ENCODE results near the gene PMPCA.
A peak's percentile ranks its signal among the peaks of the same experiment; 100 is the strongest.

The PMPCA gene
- total RNA-seq: 47.4 to 69.6 (median 58.9) reads per million in 4 donors

GRCh38 chr9:136410500-136411287 lies at the start of gene PMPCA, which contains the start of gene ENTR1:
TSS of gene PMPCA (plus strand) at chr9:136410658. CDS start at chr9:136410669, 11 bp downstream.
TSS of gene ENTR1 (minus strand) at chr9:136410614. CDS start at chr9:136410397, 217 bp downstream.
- DNase-seq: peak; percentile 85 to 94 (median 91)

GRCh38 chr9:136361047-136361753 lies 49.3 kb upstream of the PMPCA start:
- no peak for DNase-seq

- no peak for DNase-seq
These were observed 48.6 kb upstream of the PMPCA start for GRCh38 chr9:136361754-136362449.

DNA sequence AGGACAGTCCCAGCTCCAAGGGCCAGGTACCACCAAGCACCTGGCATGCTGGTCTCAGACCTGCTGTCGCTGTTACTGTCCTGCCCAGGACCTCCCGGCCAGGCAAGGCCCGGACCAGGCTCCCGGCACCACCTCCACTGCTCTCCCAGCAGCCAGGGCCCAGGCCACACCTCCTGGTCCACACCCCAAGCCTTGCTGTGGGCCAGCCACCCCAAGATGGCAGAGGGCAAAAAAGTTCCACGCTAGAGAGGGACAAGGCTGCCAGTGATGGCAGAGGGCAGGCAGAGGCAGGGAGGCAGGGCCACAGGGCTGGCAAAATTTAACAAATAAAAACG lies 48.0 kb upstream of the PMPCA start:
- no peak for DNase-seq

- peak; percentile 85 to 93 (median 90) for DNase-seq
These were observed 47.1 kb upstream of the PMPCA start, which contains the start of gene DNLZ for GRCh38 chr9:136363106-136363948. TSS of gene DNLZ (minus strand) at chr9:136363744. CDS start at chr9:136363714, 30 bp downstream.

- DNase-seq: peak in 1 of 5 donors; percentile 8
These were observed 46.3 kb upstream of the PMPCA start for GRCh38 chr9:136363949-136364748.

- no peak for DNase-seq
These were observed 45.3 kb upstream of the PMPCA start for GRCh38 chr9:136364942-136365774.

DNA sequence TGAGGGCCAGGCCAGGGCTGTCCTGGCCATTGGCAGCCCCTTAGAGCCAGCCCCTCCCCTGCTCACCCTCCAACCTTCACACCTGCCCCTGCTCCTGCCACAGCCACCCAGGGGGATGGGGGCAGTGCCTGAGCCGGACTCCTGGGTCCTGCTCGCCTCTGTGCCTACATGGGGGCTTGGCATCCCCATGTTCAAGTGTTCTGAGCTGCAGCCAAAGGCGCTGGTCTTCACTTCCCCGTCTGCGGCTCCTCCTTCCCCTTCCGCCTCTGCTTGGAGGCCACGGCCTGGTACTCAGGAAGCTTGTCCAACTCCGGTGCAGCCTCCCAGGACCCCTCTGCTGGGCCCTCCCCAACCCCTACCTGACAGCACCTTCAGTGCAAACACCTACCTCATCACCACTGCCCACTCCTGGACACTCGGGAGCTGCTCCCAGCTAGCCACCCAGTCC lies 44.7 kb upstream of the PMPCA start:
- DNase-seq: no peak

DNA sequence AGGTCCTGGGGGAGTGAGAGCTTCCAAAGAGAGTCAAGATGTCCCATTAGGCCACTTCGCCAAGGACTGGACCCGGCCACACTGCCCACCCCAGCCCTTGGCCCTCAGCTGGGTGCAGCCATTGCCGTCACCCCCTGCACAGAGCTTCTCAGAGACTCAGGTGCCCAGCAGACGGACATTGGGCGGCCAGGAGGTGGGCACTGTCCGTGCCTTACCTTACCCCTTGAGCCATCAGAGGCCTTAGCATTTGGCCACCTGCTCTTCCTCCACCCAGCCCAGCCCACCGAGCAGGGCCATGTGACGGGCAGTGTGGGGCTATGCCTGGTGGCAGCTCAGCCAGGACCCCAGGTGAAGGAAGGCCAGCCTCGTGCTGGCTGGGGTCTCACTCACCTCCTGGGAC lies 43.6 kb upstream of the PMPCA start:
- no peak for DNase-seq

GRCh38 chr9:136367296-136368145 lies 42.9 kb upstream of the PMPCA start:
- DNase-seq: no peak

- DNase-seq: no peak
These were observed 42.3 kb upstream of the PMPCA start for GRCh38 chr9:136368190-136368589.

DNA sequence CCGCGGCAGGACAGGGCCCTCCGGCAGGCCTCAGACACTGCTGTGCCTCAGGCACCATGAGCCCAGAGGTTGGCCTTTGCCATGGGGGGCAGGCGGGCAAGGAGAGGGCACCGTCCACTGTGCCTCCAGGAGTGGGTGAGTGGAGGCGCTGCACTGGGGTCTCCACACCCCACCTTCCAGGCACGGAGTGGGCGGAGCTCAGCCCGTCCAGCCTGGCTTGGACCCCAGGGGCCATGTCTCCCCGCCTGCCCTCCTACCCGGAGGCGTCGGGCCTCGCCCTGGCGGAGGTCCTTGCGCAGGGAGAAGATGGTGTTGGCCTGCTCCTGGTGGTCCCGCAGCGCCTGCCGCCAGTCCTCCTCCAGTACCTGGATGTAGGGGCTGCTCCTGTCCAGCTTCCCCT lies 40.4 kb upstream of the PMPCA start:
- DNase-seq: no peak

DNA sequence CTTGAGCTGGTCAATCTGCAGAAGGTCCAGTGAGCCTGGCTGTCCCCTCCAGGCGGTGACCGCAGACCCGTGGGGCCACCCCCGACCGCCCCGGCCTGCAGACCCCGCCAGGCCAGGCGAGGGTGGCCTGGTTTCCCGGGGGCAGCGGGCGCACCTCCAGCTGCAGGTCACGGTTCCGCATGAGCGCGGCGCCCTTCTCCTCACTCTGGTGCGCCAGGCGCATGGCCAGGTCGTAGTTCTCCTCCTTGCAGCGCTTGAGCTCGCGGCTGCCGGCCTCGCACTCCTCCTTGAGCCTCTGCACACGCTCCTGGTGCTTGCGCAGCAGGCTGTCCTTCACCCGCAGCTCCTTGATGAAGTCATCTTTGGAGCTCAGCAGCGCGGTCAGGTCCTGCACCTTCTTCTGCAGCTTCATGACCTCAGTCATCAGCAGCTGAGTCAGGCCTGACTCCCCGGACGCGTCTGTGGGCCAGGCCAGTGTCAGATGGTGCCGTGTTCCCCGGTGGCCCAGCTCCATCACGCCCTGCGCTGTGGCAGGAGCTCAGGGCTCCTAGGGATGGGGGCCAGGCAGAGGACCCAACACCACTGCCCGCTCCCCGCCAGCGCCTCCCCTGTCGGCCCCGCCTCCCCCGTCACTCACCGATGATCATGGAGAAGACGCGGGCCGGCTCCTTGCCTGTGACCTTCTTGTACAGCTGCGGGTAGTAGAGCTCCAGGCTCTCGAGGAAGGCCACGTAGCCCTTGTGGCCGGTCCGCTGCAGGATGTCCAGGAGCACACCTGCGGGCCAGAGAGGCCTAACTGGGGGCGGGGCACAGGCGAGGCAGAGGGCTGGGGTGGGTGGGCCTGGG lies 39.5 kb upstream of the PMPCA start:
- DNase-seq: no peak

- no peak for DNase-seq
These were observed 39.0 kb upstream of the PMPCA start for GRCh38 chr9:136371533-136371880.

DNA sequence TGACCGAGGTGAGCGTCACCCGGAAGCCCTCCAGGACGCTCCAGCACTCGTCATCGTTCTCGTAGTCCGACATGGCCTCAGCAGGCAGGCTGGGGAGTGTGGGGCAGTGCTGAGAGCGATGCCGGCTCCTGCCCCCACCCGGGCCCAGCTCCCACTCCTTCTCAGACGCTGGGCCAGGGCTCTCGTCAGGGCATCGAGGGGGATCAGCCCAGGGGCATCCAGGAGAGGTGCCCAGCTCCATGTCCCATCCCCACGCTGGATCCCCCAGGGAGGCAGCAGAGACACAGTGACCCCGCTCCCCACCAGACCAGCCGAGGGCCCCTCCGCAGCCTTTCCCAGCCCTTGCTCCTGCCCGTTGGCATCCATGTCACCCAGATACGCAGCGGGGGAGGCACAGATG lies 38.5 kb upstream of the PMPCA start:
- no peak for DNase-seq

- DNase-seq: no peak
These were observed 37.7 kb upstream of the PMPCA start for GRCh38 chr9:136372561-136373299.

- no peak for DNase-seq
These were observed 36.9 kb upstream of the PMPCA start, which contains the start of gene CARD9 for GRCh38 chr9:136373300-136374182. TSS of gene CARD9 (minus strand) at chr9:136373669. CDS start at chr9:136372078, 1,591 bp downstream.
